Ishikawa (cell line): ENCODE data around the gene B3GNT8.

ENCODE experiments used
- CEBPB ChIP-seq: IDR thresholded peaks from 2 replicates; pipeline ENCODE4 v1.6.1; 2012
- CREB1 ChIP-seq: IDR thresholded peaks from 2 replicates; pipeline ENCODE4 v1.6.1; 2012; ENCODE audit warnings: low read depth
- EGR1 ChIP-seq: IDR thresholded peaks from 2 replicates; pipeline ENCODE4 v1.6.1; 2012
- EP300 ChIP-seq: IDR thresholded peaks from 2 replicates; pipeline ENCODE4 v1.6.1; 2012; ENCODE audit warnings: borderline replicate concordance
- FOXM1 ChIP-seq: IDR thresholded peaks from 2 replicates; pipeline ENCODE4 v1.6.1; 2012; ENCODE audit warnings: low read depth, borderline replicate concordance
- MAX ChIP-seq: IDR thresholded peaks from 2 replicates; pipeline ENCODE4 v1.6.1; 2012
- NFIC ChIP-seq: IDR thresholded peaks from 2 replicates; pipeline ENCODE4 v1.6.1; 2012
- RAD21 ChIP-seq: IDR thresholded peaks from 2 replicates; pipeline ENCODE4 v1.6.1; 2012; ENCODE audit warnings: low read depth
- REST ChIP-seq: IDR thresholded peaks from 2 replicates; pipeline ENCODE4 v1.6.1; 2012; ENCODE audit warnings: low read depth, mild to moderate bottlenecking
- TAF1 ChIP-seq: IDR thresholded peaks from 2 replicates; pipeline ENCODE4 v1.6.1; 2012; ENCODE audit warnings: low read depth, mild to moderate bottlenecking
- TCF12 ChIP-seq: IDR thresholded peaks from 2 replicates; pipeline ENCODE4 v1.6.1; 2012; ENCODE audit warnings: low read depth
- TEAD4 ChIP-seq: IDR thresholded peaks from 2 replicates; pipeline ENCODE4 v1.6.1; 2012
- USF1 ChIP-seq: IDR thresholded peaks from 2 replicates; pipeline ENCODE4 v1.6.1; 2012
- YY1 ChIP-seq: IDR thresholded peaks from 2 replicates; pipeline ENCODE4 v1.6.1; 2012; ENCODE audit warnings: low read depth
- ZBTB7A ChIP-seq: IDR thresholded peaks from 2 replicates; pipeline ENCODE4 v1.6.1; 2012; ENCODE audit warnings: low read depth

The B3GNT8 gene

GRCh38 chr19:41455936-41456335 is 28.8 kb upstream of the B3GNT8 start:
- no peak for TF ChIP-seq CEBPB
- no peak for TF ChIP-seq USF1

- no peak for TF ChIP-seq EGR1
- no peak for TF ChIP-seq FOXM1
- no peak for TF ChIP-seq CEBPB
- TF ChIP-seq TEAD4, result no peak
- no peak for TF ChIP-seq ZBTB7A
- no peak for TF ChIP-seq TAF1
- TF ChIP-seq EP300, result no peak
Measured at GRCh38 chr19:41452584-41453275, 25.6 kb upstream of the B3GNT8 start.

- TF ChIP-seq EGR1 (no peak), CEBPB (no peak), TCF12 (no peak), FOXM1 (no peak), YY1 (no peak), RAD21 (no peak), CREB1 (no peak), USF1 (no peak), MAX (no peak), EP300 (no peak), REST (no peak), ZBTB7A (no peak), NFIC (no peak), TEAD4 (no peak), TAF1 (no peak)
Measured at GRCh38 chr19:41449865-41450178, 22.6 kb upstream of the B3GNT8 start.

GRCh38 chr19:41449079-41449864 is 22.1 kb upstream of the B3GNT8 start:
- TF ChIP-seq YY1 (no peak), TAF1 (no peak), RAD21 (peak; percentile 85)

GRCh38 chr19:41447732-41448332 is 20.7 kb upstream of the B3GNT8 start:
- TF ChIP-seq TEAD4 (no peak), TCF12 (no peak), CREB1 (no peak), ZBTB7A (no peak), EGR1 (no peak), FOXM1 (no peak), YY1 (no peak), REST (no peak), NFIC (no peak), CEBPB (no peak), EP300 (no peak), MAX (no peak), RAD21 (no peak), USF1 (no peak), TAF1 (no peak)
